Tibial nerve (tissue), 4 donors: ENCODE measurements around the gene CYP27A1.

Experiments used
- EP300 ChIP-seq, 2 donors: sonication (generic); formaldehyde crosslinking; IDR thresholded peaks; one replicate each; pipeline ENCODE4 v1.6.1; 2017; ENCODE audit warnings: antibody characterized with exemption in 2 of 2, mild to moderate bottlenecking in 1 of 2
- POLR2A ChIP-seq, 2 donors: fragments of 450-650 bp; IDR thresholded peaks; one replicate each; pipeline ENCODE4 v1.6.1; 2017; ENCODE audit warnings: antibody characterized with exemption in 2 of 2, mild to moderate bottlenecking in 2 of 2, moderate library complexity in 2 of 2
- TF ChIP-seq, protein P1 (sequence below), 5 experiments: fragments of 200-600 bp in 3 of 5; fragments of 450-650 bp in 2 of 5; sonication (generic) in 3 of 5; IDR thresholded peaks; one replicate each; pipeline ENCODE4 v1.5.1; 2016 to 2019; ENCODE audit warnings: antibody characterized with exemption in 5 of 5, mild to moderate bottlenecking in 3 of 5, moderate library complexity in 2 of 5

DNA sequence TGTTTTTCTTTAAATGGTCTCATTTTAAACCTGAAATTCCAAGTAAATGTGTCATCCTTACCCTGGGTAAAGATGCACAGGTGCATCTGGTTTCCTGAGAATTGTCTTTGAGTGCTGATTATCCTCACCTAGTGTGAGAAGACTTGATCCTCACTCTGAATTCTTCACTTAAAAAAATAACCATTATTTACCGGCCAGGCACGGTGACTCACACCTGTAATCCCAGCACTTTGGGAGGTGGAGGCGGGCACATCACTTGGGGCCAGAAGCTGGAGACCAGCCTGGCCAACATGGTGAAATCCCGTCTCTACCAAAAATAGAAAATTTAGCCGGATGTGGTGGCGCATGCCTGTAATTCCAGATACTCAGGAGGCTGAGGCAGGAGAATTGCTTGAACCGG lies 67.8 kb downstream of the CYP27A1 start:
- TF ChIP-seq, protein P1, sequence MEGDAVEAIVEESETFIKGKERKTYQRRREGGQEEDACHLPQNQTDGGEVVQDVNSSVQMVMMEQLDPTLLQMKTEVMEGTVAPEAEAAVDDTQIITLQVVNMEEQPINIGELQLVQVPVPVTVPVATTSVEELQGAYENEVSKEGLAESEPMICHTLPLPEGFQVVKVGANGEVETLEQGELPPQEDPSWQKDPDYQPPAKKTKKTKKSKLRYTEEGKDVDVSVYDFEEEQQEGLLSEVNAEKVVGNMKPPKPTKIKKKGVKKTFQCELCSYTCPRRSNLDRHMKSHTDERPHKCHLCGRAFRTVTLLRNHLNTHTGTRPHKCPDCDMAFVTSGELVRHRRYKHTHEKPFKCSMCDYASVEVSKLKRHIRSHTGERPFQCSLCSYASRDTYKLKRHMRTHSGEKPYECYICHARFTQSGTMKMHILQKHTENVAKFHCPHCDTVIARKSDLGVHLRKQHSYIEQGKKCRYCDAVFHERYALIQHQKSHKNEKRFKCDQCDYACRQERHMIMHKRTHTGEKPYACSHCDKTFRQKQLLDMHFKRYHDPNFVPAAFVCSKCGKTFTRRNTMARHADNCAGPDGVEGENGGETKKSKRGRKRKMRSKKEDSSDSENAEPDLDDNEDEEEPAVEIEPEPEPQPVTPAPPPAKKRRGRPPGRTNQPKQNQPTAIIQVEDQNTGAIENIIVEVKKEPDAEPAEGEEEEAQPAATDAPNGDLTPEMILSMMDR (IDR thresholded peaks at IDR 0.05) = no peak
- TF ChIP-seq POLR2A (IDR thresholded peaks at IDR 0.05) (no peak), EP300 (IDR thresholded peaks at IDR 0.05) (no peak)
